CD14-positive monocyte (primary cell): ENCODE data around the gene GALNT10. TPM values are rescaled to one million over a fixed set of nuclear protein-coding genes. Genes with fewer than 3 reads are reported as not detected.

Experiments used
- DNase-seq, 3 donors: peaks; one replicate each; pipeline ENCODE4 v3.0.0-alpha.2; 2011 to 2022
- H2AFZ ChIP-seq: 2 replicates; pipeline ENCODE4 v1.6.0; 2012; ENCODE audit warnings: mild to moderate bottlenecking, low read depth, low read length, inconsistent platforms; ENCODE audit not compliant: insufficient read depth, poor library complexity, severe bottlenecking
- H3K27ac ChIP-seq, 2 donors: 1 replicate in 1 of 2; 2 replicates in 1 of 2; pipeline ENCODE4 v1.5.1; 2012 to 2013; ENCODE audit warnings: low read length in 2 of 2, control low read depth in 1 of 2, inconsistent platforms in 1 of 2, low read depth in 1 of 2, mild to moderate bottlenecking in 1 of 2
- H3K27me3 ChIP-seq, 2 donors: one replicate each; pipeline versions ENCODE4 v1.6.0 to v1.6.1; 2011 to 2013; ENCODE audit warnings: low read length in 2 of 2; ENCODE audit not compliant: control insufficient read depth in 2 of 2, insufficient read depth in 2 of 2
- H3K36me3 ChIP-seq, 2 donors: replicated peaks in 1 of 2; 1 replicate in 1 of 2; 2 replicates in 1 of 2; pipeline versions ENCODE4 v1.5.1 to v1.6.1; 2012 to 2013; ENCODE audit warnings: low read length in 2 of 2, control low read depth in 1 of 2, inconsistent platforms in 1 of 2, mild to moderate bottlenecking in 1 of 2; ENCODE audit not compliant: insufficient read depth in 2 of 2, control insufficient read depth in 1 of 2
- H3K4me1 ChIP-seq, 2 donors: 1 replicate in 1 of 2; 2 replicates in 1 of 2; pipeline versions ENCODE4 v1.5.1 to v1.6.1; 2012 to 2013; ENCODE audit warnings: low read length in 2 of 2, control low read depth in 1 of 2, inconsistent platforms in 1 of 2, mild to moderate bottlenecking in 1 of 2, moderate library complexity in 1 of 2; ENCODE audit not compliant: insufficient read depth in 2 of 2, control insufficient read depth in 1 of 2
- H3K4me2 ChIP-seq: replicated peaks from 2 replicates; pipeline ENCODE3; 2012; ENCODE audit warnings: low read length, moderate library complexity, mild to moderate bottlenecking; ENCODE audit not compliant: poor library complexity, severe bottlenecking; ENCODE audit errors: extremely low read depth
- H3K4me3 ChIP-seq, 3 experiments: fragments of 200-600 bp in 1 of 3; sonication (generic) in 1 of 3; replicated peaks in 1 of 3; 1 replicate in 2 of 3; 2 replicates in 1 of 3; pipeline ENCODE4 v1.5.1; 2011 to 2013; ENCODE audit warnings: low read length in 3 of 3, mild to moderate bottlenecking in 3 of 3, control low read depth in 2 of 3, low read depth in 2 of 3, inconsistent platforms in 1 of 3, moderate library complexity in 1 of 3
- H3K79me2 ChIP-seq: 2 replicates; pipeline ENCODE4 v1.6.0; 2012; ENCODE audit warnings: mild to moderate bottlenecking, control low read depth, inconsistent platforms, low read length, moderate library complexity; ENCODE audit not compliant: insufficient read depth
- H3K9ac ChIP-seq: 2 replicates; pipeline ENCODE4 v1.6.0; 2017; ENCODE audit warnings: low read length, mild to moderate bottlenecking; ENCODE audit not compliant: insufficient read depth, poor library complexity, severe bottlenecking
- H3K9me3 ChIP-seq, 2 donors: replicated peaks in 1 of 2; 1 replicate in 1 of 2; 2 replicates in 1 of 2; pipeline versions ENCODE4 v1.5.1 to v1.6.1; 2012 to 2013; ENCODE audit warnings: low read length in 2 of 2, control low read depth in 1 of 2; ENCODE audit not compliant: control insufficient read depth in 1 of 2, insufficient read depth in 1 of 2
- H4K20me1 ChIP-seq: 2 replicates; pipeline ENCODE4 v1.6.0; 2012; ENCODE audit warnings: mild to moderate bottlenecking, low read length, control low read depth, moderate library complexity; ENCODE audit not compliant: insufficient read depth
- H3K27ac Mint-ChIP-seq, 7 donors: one replicate each; pipeline ENCODE4 v1.8.0; 2020; ENCODE audit warnings: mild to moderate bottlenecking in 7 of 7, mixed read lengths in 7 of 7, moderate library complexity in 6 of 7, inconsistent platforms in 2 of 7
- H3K27me3 Mint-ChIP-seq, 3 donors: one replicate each; pipeline ENCODE4 v1.8.0; 2021 to 2022; ENCODE audit warnings: low read depth in 3 of 3, mild to moderate bottlenecking in 3 of 3, mixed read lengths in 3 of 3, moderate library complexity in 3 of 3, inconsistent platforms in 1 of 3
- H3K36me3 Mint-ChIP-seq, 2 donors: one replicate each; pipeline ENCODE4 v1.8.0; 2020; ENCODE audit warnings: mixed read lengths in 2 of 2, inconsistent platforms in 1 of 2, mild to moderate bottlenecking in 1 of 2
- H3K4me1 Mint-ChIP-seq: one replicate; pipeline ENCODE4 v1.8.0; 2020; ENCODE audit warnings: mild to moderate bottlenecking, mixed read lengths
- H3K4me3 Mint-ChIP-seq, 2 donors: one replicate each; pipeline ENCODE4 v1.8.0; 2020; ENCODE audit warnings: mild to moderate bottlenecking in 2 of 2, mixed read lengths in 2 of 2, moderate library complexity in 1 of 2
- H3K9me3 Mint-ChIP-seq, 7 donors: one replicate each; pipeline ENCODE4 v1.8.0; 2020 to 2022; ENCODE audit warnings: mixed read lengths in 7 of 7, mild to moderate bottlenecking in 6 of 7, moderate library complexity in 6 of 7, inconsistent platforms in 2 of 7
- WGBS: methylation state at CpG from one replicate; pipeline ENCODE4 v1.1.5; 2013; ENCODE audit warnings: missing lambda C conversion rate; ENCODE audit not compliant: insufficient coverage; 5-methylcytosine and 5-hydroxymethylcytosine counted together
- intact Hi-C, 2 donors: fragments of 100-400 bp; cut with micrococcal nuclease; formaldehyde crosslinking; loops; one replicate each; pipeline versions ENCODE4 v1.15.0 to v1.15.1; 2023
- polyA plus RNA-seq, 3 donors: library from polyadenylated mRNA; depleted of rRNA in 1 of 3; unstranded in 2 of 3; stranded (reverse) in 1 of 3; fragments of 300-500 nt in 2 of 3; fragments of >200 nt in 1 of 3; fragmentation: Illumina TruSeq in 2 of 3; gene quantifications; 1 replicate in 2 of 3; 2 replicates in 1 of 3; pipeline ENCODE4 v1.2.3, GENCODE V29; 2012 to 2021
- TF ChIP-seq, protein P1 (sequence below): fragments of 200-600 bp; IDR thresholded peaks from one replicate; pipeline ENCODE4 v1.8.0; 2022; ENCODE audit warnings: antibody characterized with exemption, mild to moderate bottlenecking

Gene GALNT10
- polyA plus RNA-seq, 3 donors = 6.2 to 11.6 (median 7.3) TPM

GRCh38 chr5:154308443-154309370 is 118.2 kb downstream of the GALNT10 start:
- 92% methylated on average over 2 of the region's 7 CpGs for WGBS
- Histone ChIP-seq H3K9me3 (peaks cover 0 to 5% of the 10 kb centered on the region in 2 donors), H3K4me3 (no peak overlapping the region), H3K79me2 (no peaks in the 10 kb centered on the region), H3K9ac (no peak overlapping the region), H4K20me1 (no peaks in the 10 kb centered on the region), H3K27me3 (no peaks in the 10 kb centered on the region), H3K4me1 (peaks cover 5 to 12% of the 10 kb centered on the region in 2 donors), H3K4me2 (no peak overlapping the region), H2AFZ (no peak overlapping the region), H3K36me3 (no peaks in the 10 kb centered on the region), H3K27ac (no peak overlapping the region)
- Mint-ChIP-seq H3K4me3 (no peak overlapping the region), H3K36me3 (peaks cover 7 to 14% of the 10 kb centered on the region in 2 donors), H3K9me3 (peaks cover 7 to 13% (median 8%) of the 10 kb centered on the region in 7 donors), H3K27me3 (peaks cover 0 to 2% (median 0%) of the 10 kb centered on the region in 3 donors), H3K4me1 (peaks cover 20% of the 10 kb centered on the region), H3K27ac (no peak overlapping the region)
- no peak for DNase-seq
- TF ChIP-seq, protein P1, sequence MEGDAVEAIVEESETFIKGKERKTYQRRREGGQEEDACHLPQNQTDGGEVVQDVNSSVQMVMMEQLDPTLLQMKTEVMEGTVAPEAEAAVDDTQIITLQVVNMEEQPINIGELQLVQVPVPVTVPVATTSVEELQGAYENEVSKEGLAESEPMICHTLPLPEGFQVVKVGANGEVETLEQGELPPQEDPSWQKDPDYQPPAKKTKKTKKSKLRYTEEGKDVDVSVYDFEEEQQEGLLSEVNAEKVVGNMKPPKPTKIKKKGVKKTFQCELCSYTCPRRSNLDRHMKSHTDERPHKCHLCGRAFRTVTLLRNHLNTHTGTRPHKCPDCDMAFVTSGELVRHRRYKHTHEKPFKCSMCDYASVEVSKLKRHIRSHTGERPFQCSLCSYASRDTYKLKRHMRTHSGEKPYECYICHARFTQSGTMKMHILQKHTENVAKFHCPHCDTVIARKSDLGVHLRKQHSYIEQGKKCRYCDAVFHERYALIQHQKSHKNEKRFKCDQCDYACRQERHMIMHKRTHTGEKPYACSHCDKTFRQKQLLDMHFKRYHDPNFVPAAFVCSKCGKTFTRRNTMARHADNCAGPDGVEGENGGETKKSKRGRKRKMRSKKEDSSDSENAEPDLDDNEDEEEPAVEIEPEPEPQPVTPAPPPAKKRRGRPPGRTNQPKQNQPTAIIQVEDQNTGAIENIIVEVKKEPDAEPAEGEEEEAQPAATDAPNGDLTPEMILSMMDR = no peak
- intact Hi-C loops = no loop called here

DNA sequence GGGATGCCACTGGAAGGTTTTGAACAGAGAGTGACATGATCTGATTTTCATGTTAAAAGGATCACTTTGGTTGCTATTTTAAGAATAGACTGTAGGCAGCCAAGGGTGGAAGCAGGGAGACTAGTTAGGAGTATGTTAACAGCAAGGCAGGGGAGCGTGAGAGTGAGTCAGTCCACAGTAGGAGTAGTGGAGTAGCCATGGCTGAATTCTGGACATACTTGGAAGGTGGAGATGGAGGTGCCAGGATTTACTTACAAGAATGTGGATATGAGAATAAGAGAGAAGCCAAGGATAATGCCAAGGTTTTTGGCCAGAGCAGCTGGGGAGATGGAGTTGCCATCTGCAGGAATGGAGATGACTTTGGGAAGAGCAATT is 118.8 kb downstream of the GALNT10 start:
- Histone ChIP-seq H3K79me2 (no peaks in the 10 kb centered on the region), H2AFZ (no peak overlapping the region)
- no peak overlapping the region for H3K27ac Mint-ChIP-seq

More for the DNA sequence above, 118.8 kb downstream of the GALNT10 start:
- Histone ChIP-seq H3K4me3 (no peak overlapping the region), H3K4me2 (no peak overlapping the region), H3K27ac (no peak overlapping the region), H4K20me1 (no peaks in the 10 kb centered on the region), H3K9ac (no peak overlapping the region), H3K4me1 (peaks cover 5 to 12% of the 10 kb centered on the region in 2 donors), H3K9me3 (peaks cover 0 to 5% of the 10 kb centered on the region in 2 donors), H3K36me3 (no peaks in the 10 kb centered on the region), H3K27me3 (no peaks in the 10 kb centered on the region)
- WGBS = 100% methylated on average over 1 of the region's 1 CpG
- Mint-ChIP-seq H3K36me3 (peaks cover 2 to 8% of the 10 kb centered on the region in 2 donors), H3K27me3 (peaks cover 0 to 2% (median 0%) of the 10 kb centered on the region in 3 donors), H3K4me3 (no peak overlapping the region), H3K9me3 (peaks cover 3 to 11% (median 4%) of the 10 kb centered on the region in 7 donors), H3K4me1 (peaks cover 20% of the 10 kb centered on the region)
- no peak for DNase-seq
- intact Hi-C loops = no loop called here
- TF ChIP-seq, protein P1 = no peak
